H1 (cell line): ENCODE data around the gene PBX3. TPM values are rescaled to one million over a fixed set of nuclear protein-coding genes. Genes with fewer than 3 reads are reported as not detected.

ENCODE experiments used
- CTCF ChIA-PET: fragments of 300-600 bp; sonication (Branson Sonifier 250); formaldehyde crosslinking; loops from one replicate; lab custom pipeline; 2021; ENCODE audit not compliant: partially characterized antibody; lab: Charles Lee
- POLR2A ChIA-PET: fragments of 300-600 bp; sonication (Branson Sonifier 250); formaldehyde crosslinking; loops from one replicate; lab custom pipeline; 2021; ENCODE audit warnings: inconsistent platforms; ENCODE audit not compliant: partially characterized antibody; lab: Charles Lee
- DNase-seq, 2 experiments: peaks; one replicate each; pipeline versions ENCODE4 v3.0.0 to v3.0.0-alpha.2; 2010 to 2022; ENCODE audit warnings: low spot score in 2 of 2, low read depth in 1 of 2, mixed read lengths in 1 of 2
- FAIRE-seq: peaks from 2 replicates; lab custom pipeline; 2011; peaks lifted over from hg19 to GRCh38; lab: Jason Lieb, UNC
- H2AFZ ChIP-seq: 2 replicates; pipeline ENCODE4 v1.8.1; 2012; ENCODE audit warnings: low read length, inconsistent platforms
- H2AK5ac ChIP-seq: 2 replicates; pipeline ENCODE4 v1.6.1; 2013; ENCODE audit warnings: low read depth, low read length
- H2BK120ac ChIP-seq: replicated peaks from 2 replicates; pipeline ENCODE3; 2013; ENCODE audit warnings: low read depth, low read length, inconsistent platforms
- H2BK12ac ChIP-seq: 2 replicates; pipeline ENCODE4 v1.6.1; 2013; ENCODE audit warnings: low read depth, low read length
- H2BK15ac ChIP-seq: 2 replicates; pipeline ENCODE4 v1.6.1; 2013; ENCODE audit warnings: low read length
- H2BK20ac ChIP-seq: 2 replicates; pipeline ENCODE4 v1.6.1; 2013; ENCODE audit warnings: low read length
- H2BK5ac ChIP-seq: 2 replicates; pipeline ENCODE4 v1.6.1; 2013; ENCODE audit warnings: low read depth, low read length
- H3K14ac ChIP-seq: 2 replicates; pipeline ENCODE4 v1.6.1; 2013; ENCODE audit warnings: inconsistent platforms; ENCODE audit not compliant: insufficient read length
- H3K18ac ChIP-seq: 2 replicates; pipeline ENCODE4 v1.6.1; 2013; ENCODE audit warnings: low read length; ENCODE audit errors: extremely low read depth
- H3K23ac ChIP-seq: 2 replicates; pipeline ENCODE4 v1.6.1; 2013; ENCODE audit warnings: inconsistent platforms; ENCODE audit not compliant: insufficient read length
- H3K23me2 ChIP-seq: 2 replicates; pipeline ENCODE4 v1.6.1; 2013; ENCODE audit warnings: low read depth, low read length
- H3K27ac ChIP-seq: 2 replicates; pipeline ENCODE4 v1.6.1; 2011; ENCODE audit warnings: low read depth, low read length, inconsistent platforms
- H3K27me3 ChIP-seq, 4 experiments: replicated peaks in 1 of 4; 1 replicate in 1 of 4; 2 replicates in 3 of 4; pipeline versions ENCODE4 v1.6.1 to v1.8.1; 2011 to 2013; ENCODE audit warnings: low read length in 3 of 4, mild to moderate bottlenecking in 3 of 4, inconsistent platforms in 2 of 4, mixed read lengths in 2 of 4, moderate library complexity in 1 of 4; ENCODE audit not compliant: control insufficient read depth in 3 of 4, insufficient read depth in 3 of 4; ENCODE audit errors: extremely low read depth in 1 of 4
- H3K36me3 ChIP-seq, 4 experiments: 2 replicates each; pipeline versions ENCODE4 v1.6.1 to v1.8.1; 2011 to 2013; ENCODE audit warnings: mild to moderate bottlenecking in 4 of 4, low read length in 3 of 4, moderate library complexity in 2 of 4, control low read depth in 1 of 4, inconsistent platforms in 1 of 4; ENCODE audit not compliant: insufficient read depth in 4 of 4, control insufficient read depth in 2 of 4
- H3K4ac ChIP-seq: replicated peaks from 2 replicates; pipeline ENCODE3; 2013; ENCODE audit warnings: low read length, low read depth, mixed read lengths, inconsistent platforms; ENCODE audit not compliant: insufficient read length
- H3K4me1 ChIP-seq, 4 experiments: replicated peaks in 1 of 4; 1 replicate in 1 of 4; 2 replicates in 3 of 4; pipeline versions ENCODE4 v1.6.1 to v1.8.1; 2011 to 2013; ENCODE audit warnings: low read length in 3 of 4, inconsistent platforms in 2 of 4, mixed read lengths in 1 of 4; ENCODE audit not compliant: insufficient read depth in 4 of 4, control insufficient read depth in 3 of 4
- H3K4me2 ChIP-seq, 2 experiments: 2 replicates each; pipeline versions ENCODE4 v1.6.1 to v1.8.1; 2011 to 2013; ENCODE audit warnings: low read depth in 2 of 2, low read length in 2 of 2, control low read depth in 1 of 2, inconsistent platforms in 1 of 2, mild to moderate bottlenecking in 1 of 2; ENCODE audit not compliant: insufficient read depth in 1 of 2
- H3K4me3 ChIP-seq, 4 experiments: fragments of 200-600, 300-600 bp in 1 of 4; sonication (generic), shearing (Covaris generic), sonication (Bioruptor Twin) in 1 of 4; 2 replicates each; pipeline versions ENCODE4 v1.5.1 to v1.8.1; 2011 to 2016; ENCODE audit warnings: low read length in 4 of 4, low read depth in 3 of 4, control low read depth in 2 of 4, inconsistent platforms in 2 of 4, mild to moderate bottlenecking in 2 of 4, mixed read lengths in 1 of 4, moderate library complexity in 1 of 4; ENCODE audit not compliant: insufficient read depth in 2 of 4; ENCODE audit errors: extremely low read depth in 1 of 4
- H3K56ac ChIP-seq: replicated peaks from 2 replicates; pipeline ENCODE3; 2013; ENCODE audit warnings: low read depth, mild to moderate bottlenecking, mixed read lengths, low read length, inconsistent platforms; ENCODE audit not compliant: insufficient read length
- H3K79me1 ChIP-seq: 2 replicates; pipeline ENCODE4 v1.6.1; 2013; ENCODE audit warnings: low read depth, low read length, control low read depth
- H3K79me2 ChIP-seq, 2 experiments: 2 replicates each; pipeline versions ENCODE4 v1.6.1 to v1.8.1; 2012 to 2013; ENCODE audit warnings: low read length in 2 of 2, mild to moderate bottlenecking in 2 of 2, inconsistent platforms in 1 of 2; ENCODE audit not compliant: insufficient read depth in 2 of 2, control insufficient read depth in 1 of 2
- H3K9ac ChIP-seq, 4 experiments: replicated peaks in 1 of 4; 1 replicate in 1 of 4; 2 replicates in 3 of 4; pipeline versions ENCODE4 v1.6.1 to v1.8.1; 2011 to 2013; ENCODE audit warnings: low read depth in 3 of 4, low read length in 3 of 4, control low read depth in 2 of 4, mild to moderate bottlenecking in 2 of 4, moderate library complexity in 2 of 4, inconsistent platforms in 1 of 4; ENCODE audit errors: extremely low read depth in 1 of 4
- H3K9me3 ChIP-seq, 2 experiments: 2 replicates each; pipeline versions ENCODE4 v1.6.1 to v1.8.1; 2012 to 2013; ENCODE audit warnings: mild to moderate bottlenecking in 2 of 2, moderate library complexity in 2 of 2, control low read depth in 1 of 2, inconsistent platforms in 1 of 2, low read depth in 1 of 2, low read length in 1 of 2, mixed read lengths in 1 of 2; ENCODE audit not compliant: insufficient read depth in 2 of 2
- H4K20me1 ChIP-seq, 2 experiments: replicated peaks in 1 of 2; 2 replicates each; pipeline versions ENCODE3 to v1.8.1; 2011 to 2013; ENCODE audit warnings: inconsistent platforms in 2 of 2, low read length in 2 of 2, mild to moderate bottlenecking in 1 of 2; ENCODE audit not compliant: insufficient read depth in 2 of 2, control insufficient read depth in 1 of 2
- H4K5ac ChIP-seq: 2 replicates; pipeline ENCODE4 v1.6.1; 2013; ENCODE audit warnings: low read length, low read depth, mixed read lengths, inconsistent platforms; ENCODE audit not compliant: insufficient read length
- H4K8ac ChIP-seq: 2 replicates; pipeline ENCODE4 v1.8.0; 2013; ENCODE audit warnings: mild to moderate bottlenecking, moderate library complexity, low read length, inconsistent platforms; ENCODE audit not compliant: insufficient read depth; ENCODE audit errors: extremely low read depth
- H4K91ac ChIP-seq: replicated peaks from 2 replicates; pipeline ENCODE3; 2013; ENCODE audit warnings: low read length, mixed read lengths, inconsistent platforms; ENCODE audit not compliant: insufficient read length
- BRCA1 ChIP-seq: IDR thresholded peaks from 2 replicates; pipeline ENCODE4 v1.6.1; 2012; ENCODE audit warnings: low read depth, low read length, improper control_type of control experiment
- RNF2 ChIP-seq: fragments of 200-900, 300-1000 bp; sonication (generic); IDR thresholded peaks from 2 replicates; pipeline ENCODE4 v1.7.1; 2016; ENCODE audit warnings: borderline replicate concordance, low read depth, mild to moderate bottlenecking, antibody characterized with exemption, low read length; ENCODE audit not compliant: poor library complexity, severe bottlenecking; ENCODE audit errors: missing control alignments
- SUZ12 ChIP-seq: fragments of 200-600 bp; sonication (generic); IDR thresholded peaks from 2 replicates; pipeline ENCODE4 v1.6.1; 2012; ENCODE audit warnings: mild to moderate bottlenecking, inconsistent platforms, low read length, moderate library complexity, mixed read lengths
- WGBS, 2 experiments: shearing (Covaris generic) in 1 of 2; methylation state at CpG; one replicate each; pipeline versions ENCODE4 v1.1.6 to v1.1.7; 2013 to 2015; ENCODE audit warnings: low lambda C conversion rate in 2 of 2, mixed read lengths in 2 of 2, inconsistent platforms in 1 of 2, low coverage in 1 of 2, missing lambda C conversion rate in 1 of 2; ENCODE audit not compliant: insufficient replicate concordance in 2 of 2, insufficient coverage in 1 of 2, insufficient read length in 1 of 2; ENCODE audit errors: extremely low coverage in 1 of 2, missing lambda C conversion rate in 1 of 2; 5-methylcytosine and 5-hydroxymethylcytosine counted together
- polyA plus RNA-seq, 7 experiments: library from polyadenylated mRNA; depleted of rRNA in 3 of 7; stranded (reverse) in 5 of 7; unstranded in 2 of 7; fragments of >200 nt in 5 of 7; fragments of 200-250 nt in 2 of 7; gene quantifications; 1 replicate in 5 of 7; 2 replicates in 1 of 7; 4 replicates in 1 of 7; pipeline versions ENCODE4 v1.2.1 to v1.2.3, GENCODE V29; 2011 to 2013; ENCODE audit warnings: missing spikeins in 2 of 7, mixed read lengths in 2 of 7
- total RNA-seq: library from RNA; stranded (reverse); fragmentation: NEBNext Ultra II Directional; extraction: Animal tissue kit (Norgen Biotek cat#: 25700); gene quantifications from 2 replicates; pipeline ENCODE4 v1.2.1, GENCODE V29; 2021

The PBX3 gene
- total and polyA plus RNA-seq, 2 of the 8 experiments (the other 6 are each of a cell fraction or from before 2014, with no cell fraction given) = 22.7 to 44.3 TPM

GRCh38 chr9:125989090-125989501 is 241.9 kb downstream of the PBX3 start:
- H4K20me1 ChIP-seq = peaks cover 0 to 3% of the 10 kb centered on the region in 2 experiments
- H3K79me2 ChIP-seq = no peaks in the 10 kb centered on the region
- CTCF ChIA-PET = no interaction called here
- no peak overlapping the region for H3K4ac ChIP-seq
- H3K9ac ChIP-seq = no peak overlapping the region
- no peak overlapping the region for H3K27ac ChIP-seq
- no peak overlapping the region for H3K4me3 ChIP-seq
- TF ChIP-seq RNF2 (no peak), SUZ12 (no peak), BRCA1 (no peak)
- TF ChIP-seq, all 59 proteins: peak for 0
- Histone ChIP-seq H2BK20ac (no peak overlapping the region), H4K5ac (no peak overlapping the region), H3K27me3 (no peaks in the 10 kb centered on the region; a peak in 1 of 7 replicates), H2BK12ac (no peak overlapping the region), H2BK120ac (no peak overlapping the region), H3K23me2 (peaks cover 7% of the 10 kb centered on the region; the same call in 1 of the 2 replicates), H3K36me3 (no peaks in the 10 kb centered on the region), H3K4me1 (no peaks in the 10 kb centered on the region), H2AFZ (no peak overlapping the region), H3K79me1 (no peaks in the 10 kb centered on the region), H3K18ac (no peak overlapping the region), H2AK5ac (no peak overlapping the region), H3K23ac (no peak overlapping the region), H3K4me2 (no peak overlapping the region), H3K9me3 (no peaks in the 10 kb centered on the region), H4K91ac (no peak overlapping the region), H3K14ac (no peak overlapping the region), H2BK15ac (no peak overlapping the region), H3K56ac (no peak overlapping the region), H4K8ac (no peak overlapping the region), H2BK5ac (no peak overlapping the region)
- 80% methylated on average over 8 of the region's 8 CpGs; no CpG with 5 or more reads in 1 of the 2 experiments for WGBS, 2 experiments
- no peak for FAIRE-seq
- DNase-seq = no peak
- POLR2A ChIA-PET = no interaction called here
